ENCODE results near the gene APOBR.
"Not testable (repeated sequence)": the region's sequence is repeated elsewhere in the genome, so short reads cannot be mapped to it uniquely, and the experiment has no call there.

The APOBR gene

GRCh38 chr16:28498666-28499381, 4.4 kb downstream of the APOBR start:
- no peak for DNase-seq (ENCODE audit: low read depth in 3 of 3)

- no peak for DNase-seq (ENCODE audit: low read depth in 3 of 3)
Observed at GRCh38 chr16:28499854-28500253, 5.4 kb downstream of the APOBR start.

GRCh38 chr16:28500476-28501180, 6.2 kb downstream of the APOBR start:
- DNase-seq (ENCODE audit: low read depth in 3 of 3), result not testable (repeated sequence)

- no peak for DNase-seq (ENCODE audit: low read depth in 3 of 3)
Observed at GRCh38 chr16:28501258-28502232, 7.1 kb downstream of the APOBR start.

GRCh38 chr16:28502290-28502689, 7.8 kb downstream of the APOBR start:
- DNase-seq (ENCODE audit: low read depth in 3 of 3), result no peak

GRCh38 chr16:28503470-28504259, 9.2 kb downstream of the APOBR start:
- DNase-seq (ENCODE audit: low read depth in 3 of 3), result no peak

- no peak for DNase-seq (ENCODE audit: low read depth in 3 of 3)
Observed at GRCh38 chr16:28504707-28505404, 10.4 kb downstream of the APOBR start.

GRCh38 chr16:28505489-28506137, 11.2 kb downstream of the APOBR start:
- DNase-seq (ENCODE audit: low read depth in 3 of 3), result no peak

GRCh38 chr16:28511031-28511430, 16.6 kb downstream of the APOBR start:
- no peak for DNase-seq (ENCODE audit: low read depth in 3 of 3)

- no peak for DNase-seq (ENCODE audit: low read depth in 3 of 3)
Observed at GRCh38 chr16:28511801-28512789, 17.7 kb downstream of the APOBR start.

GRCh38 chr16:28513484-28514181, 19.2 kb downstream of the APOBR start:
- DNase-seq (ENCODE audit: low read depth in 3 of 3), result no peak

- no peak for DNase-seq (ENCODE audit: low read depth in 3 of 3)
Observed at GRCh38 chr16:28514246-28514645, 19.8 kb downstream of the APOBR start.

GRCh38 chr16:28520672-28521071, 26.2 kb downstream of the APOBR start:
- no peak for DNase-seq (ENCODE audit: low read depth in 3 of 3)

- no peak for DNase-seq (ENCODE audit: low read depth in 3 of 3)
Observed at GRCh38 chr16:28521436-28521835, 27.0 kb downstream of the APOBR start.

GRCh38 chr16:28522792-28523191, 28.3 kb downstream of the APOBR start:
- DNase-seq (ENCODE audit: low read depth in 3 of 3), result no peak

GRCh38 chr16:28524681-28525171, 30.3 kb downstream of the APOBR start:
- no peak for DNase-seq (ENCODE audit: low read depth in 3 of 3)

- DNase-seq (ENCODE audit: low read depth in 3 of 3), result no peak
Observed at GRCh38 chr16:28526201-28527099, 32.0 kb downstream of the APOBR start.
